Measurements from ENCODE around the gene SLC6A19.

GRCh38 chr5:1172670-1173404, 28.6 kb upstream of the SLC6A19 start:
- TF ChIP-seq POLR2A (IDR thresholded peaks at IDR 0.05; ENCODE audit: low read length): no peak
- no peak for TF ChIP-seq GATA1 (IDR thresholded peaks at IDR 0.05; ENCODE audit: low read depth, low read length)

Measured in erythroblast (primary cell).